ENCODE measurements around the gene PPP1R12B.
"Not testable (repeated sequence)": the region's sequence is repeated elsewhere in the genome, so short reads cannot be mapped to it uniquely, and the experiment has no call there.

DNA sequence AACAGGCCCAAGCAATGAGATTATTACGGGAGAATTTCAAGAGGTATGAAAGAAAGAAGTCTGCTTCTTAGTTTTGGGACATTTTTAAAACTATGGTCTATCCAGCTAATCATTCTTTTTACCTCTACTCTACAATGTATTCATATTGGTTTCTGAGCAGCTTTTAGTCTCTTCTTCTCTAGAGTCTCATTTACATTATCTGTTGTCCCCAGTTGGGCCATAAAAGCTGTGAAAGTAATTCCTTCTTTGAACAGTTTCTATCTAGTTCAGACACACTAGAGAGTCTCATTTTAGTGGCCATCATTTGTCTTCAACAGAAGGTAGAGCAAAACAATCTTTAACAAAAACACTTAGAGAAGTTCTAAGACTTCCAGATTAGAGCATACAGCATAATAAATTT is 204.6 kb downstream of the PPP1R12B start:
- TF ChIP-seq, protein P1, sequence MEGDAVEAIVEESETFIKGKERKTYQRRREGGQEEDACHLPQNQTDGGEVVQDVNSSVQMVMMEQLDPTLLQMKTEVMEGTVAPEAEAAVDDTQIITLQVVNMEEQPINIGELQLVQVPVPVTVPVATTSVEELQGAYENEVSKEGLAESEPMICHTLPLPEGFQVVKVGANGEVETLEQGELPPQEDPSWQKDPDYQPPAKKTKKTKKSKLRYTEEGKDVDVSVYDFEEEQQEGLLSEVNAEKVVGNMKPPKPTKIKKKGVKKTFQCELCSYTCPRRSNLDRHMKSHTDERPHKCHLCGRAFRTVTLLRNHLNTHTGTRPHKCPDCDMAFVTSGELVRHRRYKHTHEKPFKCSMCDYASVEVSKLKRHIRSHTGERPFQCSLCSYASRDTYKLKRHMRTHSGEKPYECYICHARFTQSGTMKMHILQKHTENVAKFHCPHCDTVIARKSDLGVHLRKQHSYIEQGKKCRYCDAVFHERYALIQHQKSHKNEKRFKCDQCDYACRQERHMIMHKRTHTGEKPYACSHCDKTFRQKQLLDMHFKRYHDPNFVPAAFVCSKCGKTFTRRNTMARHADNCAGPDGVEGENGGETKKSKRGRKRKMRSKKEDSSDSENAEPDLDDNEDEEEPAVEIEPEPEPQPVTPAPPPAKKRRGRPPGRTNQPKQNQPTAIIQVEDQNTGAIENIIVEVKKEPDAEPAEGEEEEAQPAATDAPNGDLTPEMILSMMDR (conservative IDR thresholded peaks at IDR 0.05; ENCODE audit: low read depth in 2 of 2): not testable (repeated sequence)
- TF ChIP-seq, protein P2, sequence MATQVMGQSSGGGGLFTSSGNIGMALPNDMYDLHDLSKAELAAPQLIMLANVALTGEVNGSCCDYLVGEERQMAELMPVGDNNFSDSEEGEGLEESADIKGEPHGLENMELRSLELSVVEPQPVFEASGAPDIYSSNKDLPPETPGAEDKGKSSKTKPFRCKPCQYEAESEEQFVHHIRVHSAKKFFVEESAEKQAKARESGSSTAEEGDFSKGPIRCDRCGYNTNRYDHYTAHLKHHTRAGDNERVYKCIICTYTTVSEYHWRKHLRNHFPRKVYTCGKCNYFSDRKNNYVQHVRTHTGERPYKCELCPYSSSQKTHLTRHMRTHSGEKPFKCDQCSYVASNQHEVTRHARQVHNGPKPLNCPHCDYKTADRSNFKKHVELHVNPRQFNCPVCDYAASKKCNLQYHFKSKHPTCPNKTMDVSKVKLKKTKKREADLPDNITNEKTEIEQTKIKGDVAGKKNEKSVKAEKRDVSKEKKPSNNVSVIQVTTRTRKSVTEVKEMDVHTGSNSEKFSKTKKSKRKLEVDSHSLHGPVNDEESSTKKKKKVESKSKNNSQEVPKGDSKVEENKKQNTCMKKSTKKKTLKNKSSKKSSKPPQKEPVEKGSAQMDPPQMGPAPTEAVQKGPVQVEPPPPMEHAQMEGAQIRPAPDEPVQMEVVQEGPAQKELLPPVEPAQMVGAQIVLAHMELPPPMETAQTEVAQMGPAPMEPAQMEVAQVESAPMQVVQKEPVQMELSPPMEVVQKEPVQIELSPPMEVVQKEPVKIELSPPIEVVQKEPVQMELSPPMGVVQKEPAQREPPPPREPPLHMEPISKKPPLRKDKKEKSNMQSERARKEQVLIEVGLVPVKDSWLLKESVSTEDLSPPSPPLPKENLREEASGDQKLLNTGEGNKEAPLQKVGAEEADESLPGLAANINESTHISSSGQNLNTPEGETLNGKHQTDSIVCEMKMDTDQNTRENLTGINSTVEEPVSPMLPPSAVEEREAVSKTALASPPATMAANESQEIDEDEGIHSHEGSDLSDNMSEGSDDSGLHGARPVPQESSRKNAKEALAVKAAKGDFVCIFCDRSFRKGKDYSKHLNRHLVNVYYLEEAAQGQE (IDR thresholded peaks at IDR 0.05; ENCODE audit: unreplicated experiment): not testable (repeated sequence)
- not testable (repeated sequence) for TF ChIP-seq EZH2 (IDR thresholded peaks at IDR 0.05; ENCODE audit: low read depth, unreplicated experiment); POLR2AphosphoS5 (IDR thresholded peaks at IDR 0.05; ENCODE audit: low read depth)
- TF ChIP-seq, protein P3, sequence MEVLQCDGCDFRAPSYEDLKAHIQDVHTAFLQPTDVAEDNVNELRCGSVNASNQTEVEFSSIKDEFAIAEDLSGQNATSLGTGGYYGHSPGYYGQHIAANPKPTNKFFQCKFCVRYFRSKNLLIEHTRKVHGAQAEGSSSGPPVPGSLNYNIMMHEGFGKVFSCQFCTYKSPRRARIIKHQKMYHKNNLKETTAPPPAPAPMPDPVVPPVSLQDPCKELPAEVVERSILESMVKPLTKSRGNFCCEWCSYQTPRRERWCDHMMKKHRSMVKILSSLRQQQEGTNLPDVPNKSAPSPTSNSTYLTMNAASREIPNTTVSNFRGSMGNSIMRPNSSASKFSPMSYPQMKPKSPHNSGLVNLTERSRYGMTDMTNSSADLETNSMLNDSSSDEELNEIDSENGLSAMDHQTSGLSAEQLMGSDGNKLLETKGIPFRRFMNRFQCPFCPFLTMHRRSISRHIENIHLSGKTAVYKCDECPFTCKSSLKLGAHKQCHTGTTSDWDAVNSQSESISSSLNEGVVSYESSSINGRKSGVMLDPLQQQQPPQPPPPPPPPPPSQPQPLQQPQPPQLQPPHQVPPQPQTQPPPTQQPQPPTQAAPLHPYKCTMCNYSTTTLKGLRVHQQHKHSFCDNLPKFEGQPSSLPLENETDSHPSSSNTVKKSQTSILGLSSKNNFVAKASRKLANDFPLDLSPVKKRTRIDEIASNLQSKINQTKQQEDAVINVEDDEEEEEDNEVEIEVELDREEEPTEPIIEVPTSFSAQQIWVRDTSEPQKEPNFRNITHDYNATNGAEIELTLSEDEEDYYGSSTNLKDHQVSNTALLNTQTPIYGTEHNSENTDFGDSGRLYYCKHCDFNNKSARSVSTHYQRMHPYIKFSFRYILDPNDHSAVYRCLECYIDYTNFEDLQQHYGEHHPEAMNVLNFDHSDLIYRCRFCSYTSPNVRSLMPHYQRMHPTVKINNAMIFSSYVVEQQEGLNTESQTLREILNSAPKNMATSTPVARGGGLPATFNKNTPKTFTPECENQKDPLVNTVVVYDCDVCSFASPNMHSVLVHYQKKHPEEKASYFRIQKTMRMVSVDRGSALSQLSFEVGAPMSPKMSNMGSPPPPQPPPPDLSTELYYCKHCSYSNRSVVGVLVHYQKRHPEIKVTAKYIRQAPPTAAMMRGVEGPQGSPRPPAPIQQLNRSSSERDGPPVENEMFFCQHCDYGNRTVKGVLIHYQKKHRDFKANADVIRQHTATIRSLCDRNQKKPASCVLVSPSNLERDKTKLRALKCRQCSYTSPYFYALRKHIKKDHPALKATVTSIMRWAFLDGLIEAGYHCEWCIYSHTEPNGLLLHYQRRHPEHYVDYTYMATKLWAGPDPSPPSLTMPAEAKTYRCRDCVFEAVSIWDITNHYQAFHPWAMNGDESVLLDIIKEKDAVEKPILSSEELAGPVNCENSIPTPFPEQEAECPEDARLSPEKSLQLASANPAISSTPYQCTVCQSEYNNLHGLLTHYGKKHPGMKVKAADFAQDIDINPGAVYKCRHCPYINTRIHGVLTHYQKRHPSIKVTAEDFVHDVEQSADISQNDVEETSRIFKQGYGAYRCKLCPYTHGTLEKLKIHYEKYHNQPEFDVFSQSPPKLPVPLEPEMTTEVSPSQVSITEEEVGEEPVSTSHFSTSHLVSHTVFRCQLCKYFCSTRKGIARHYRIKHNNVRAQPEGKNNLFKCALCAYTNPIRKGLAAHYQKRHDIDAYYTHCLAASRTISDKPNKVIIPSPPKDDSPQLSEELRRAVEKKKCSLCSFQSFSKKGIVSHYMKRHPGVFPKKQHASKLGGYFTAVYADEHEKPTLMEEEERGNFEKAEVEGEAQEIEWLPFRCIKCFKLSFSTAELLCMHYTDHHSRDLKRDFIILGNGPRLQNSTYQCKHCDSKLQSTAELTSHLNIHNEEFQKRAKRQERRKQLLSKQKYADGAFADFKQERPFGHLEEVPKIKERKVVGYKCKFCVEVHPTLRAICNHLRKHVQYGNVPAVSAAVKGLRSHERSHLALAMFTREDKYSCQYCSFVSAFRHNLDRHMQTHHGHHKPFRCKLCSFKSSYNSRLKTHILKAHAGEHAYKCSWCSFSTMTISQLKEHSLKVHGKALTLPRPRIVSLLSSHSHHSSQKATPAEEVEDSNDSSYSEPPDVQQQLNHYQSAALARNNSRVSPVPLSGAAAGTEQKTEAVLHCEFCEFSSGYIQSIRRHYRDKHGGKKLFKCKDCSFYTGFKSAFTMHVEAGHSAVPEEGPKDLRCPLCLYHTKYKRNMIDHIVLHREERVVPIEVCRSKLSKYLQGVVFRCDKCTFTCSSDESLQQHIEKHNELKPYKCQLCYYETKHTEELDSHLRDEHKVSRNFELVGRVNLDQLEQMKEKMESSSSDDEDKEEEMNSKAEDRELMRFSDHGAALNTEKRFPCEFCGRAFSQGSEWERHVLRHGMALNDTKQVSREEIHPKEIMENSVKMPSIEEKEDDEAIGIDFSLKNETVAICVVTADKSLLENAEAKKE (CRISPR knock-in tag; IDR thresholded peaks at IDR 0.05): not testable (repeated sequence)
